Measurements from ENCODE around the gene JAML.

GRCh38 chr11:118243993-118244762, 19.4 kb upstream of the JAML start:
- TF ChIP-seq CTCF (IDR thresholded peaks at IDR 0.05) (no peak), POLR2AphosphoS5 (IDR thresholded peaks at IDR 0.05) (no peak), POLR2A (IDR thresholded peaks at IDR 0.05) (no peak)
